22Rv1 (cell line): Measurements from ENCODE around the gene UBN1.

Experiments
- ZFX ChIP-seq: fragments of 450-650 bp; IDR thresholded peaks from 2 replicates; pipeline ENCODE4 v1.6.1; 2017; ENCODE audit warnings: antibody characterized with exemption, borderline replicate concordance
- TF ChIP-seq, protein P1 (sequence below): fragments of 450-650 bp; IDR thresholded peaks from 2 replicates; pipeline ENCODE4 v1.5.1; 2017; ENCODE audit warnings: mild to moderate bottlenecking

DNA sequence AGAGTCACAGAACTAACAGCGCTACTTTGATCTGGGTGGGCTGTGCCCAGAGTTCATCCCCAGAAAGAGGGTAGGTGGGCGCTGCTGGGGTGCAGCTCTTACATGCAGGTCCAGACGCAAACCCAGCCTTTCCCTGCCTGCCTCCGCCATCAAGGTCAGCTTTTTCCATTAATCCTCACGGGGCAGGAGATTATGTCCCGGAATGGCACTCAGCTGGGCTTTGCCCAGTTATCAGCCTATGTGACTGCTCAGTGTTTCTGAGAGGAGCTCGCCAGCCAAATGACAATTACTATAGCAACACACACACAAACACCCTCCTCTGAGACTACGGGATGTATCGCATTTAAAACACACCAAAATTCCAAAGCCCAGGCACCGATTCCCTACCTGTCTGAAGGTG lies 20.3 kb upstream of the UBN1 start:
- TF ChIP-seq ZFX, result no peak
- TF ChIP-seq, protein P1, sequence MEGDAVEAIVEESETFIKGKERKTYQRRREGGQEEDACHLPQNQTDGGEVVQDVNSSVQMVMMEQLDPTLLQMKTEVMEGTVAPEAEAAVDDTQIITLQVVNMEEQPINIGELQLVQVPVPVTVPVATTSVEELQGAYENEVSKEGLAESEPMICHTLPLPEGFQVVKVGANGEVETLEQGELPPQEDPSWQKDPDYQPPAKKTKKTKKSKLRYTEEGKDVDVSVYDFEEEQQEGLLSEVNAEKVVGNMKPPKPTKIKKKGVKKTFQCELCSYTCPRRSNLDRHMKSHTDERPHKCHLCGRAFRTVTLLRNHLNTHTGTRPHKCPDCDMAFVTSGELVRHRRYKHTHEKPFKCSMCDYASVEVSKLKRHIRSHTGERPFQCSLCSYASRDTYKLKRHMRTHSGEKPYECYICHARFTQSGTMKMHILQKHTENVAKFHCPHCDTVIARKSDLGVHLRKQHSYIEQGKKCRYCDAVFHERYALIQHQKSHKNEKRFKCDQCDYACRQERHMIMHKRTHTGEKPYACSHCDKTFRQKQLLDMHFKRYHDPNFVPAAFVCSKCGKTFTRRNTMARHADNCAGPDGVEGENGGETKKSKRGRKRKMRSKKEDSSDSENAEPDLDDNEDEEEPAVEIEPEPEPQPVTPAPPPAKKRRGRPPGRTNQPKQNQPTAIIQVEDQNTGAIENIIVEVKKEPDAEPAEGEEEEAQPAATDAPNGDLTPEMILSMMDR, result no peak
